GM21576 (cell line): ENCODE data around the gene SDR9C7.
"Not testable (repeated sequence)": the region's sequence is repeated elsewhere in the genome, so short reads cannot be mapped to it uniquely, and the experiment has no call there.

Source experiments
- ATAC-seq: cut with Tn5 transposase; IDR thresholded peaks from one replicate; pipeline ENCODE4 v1.9.1; 2021; ENCODE audit warnings: mild to moderate bottlenecking, moderate library complexity; ENCODE audit not compliant: unreplicated experiment

SDR9C7 gene

GRCh38 chr12:56918139-56918538 lies 16.1 kb downstream of the SDR9C7 start:
- ATAC-seq = not testable (repeated sequence)

- ATAC-seq = no peak
Observed at GRCh38 chr12:56916996-56917333, 17.2 kb downstream of the SDR9C7 start.

- ATAC-seq = no peak
Observed at GRCh38 chr12:56916296-56916995, 17.8 kb downstream of the SDR9C7 start.

- no peak for ATAC-seq
Observed at GRCh38 chr12:56914724-56915123, 19.5 kb downstream of the SDR9C7 start.

- ATAC-seq = no peak
Observed at GRCh38 chr12:56914256-56914655, 20.0 kb downstream of the SDR9C7 start.

GRCh38 chr12:56909403-56909802 lies 24.8 kb downstream of the SDR9C7 start:
- ATAC-seq = not testable (repeated sequence)

GRCh38 chr12:56908136-56908535 lies 26.1 kb downstream of the SDR9C7 start:
- ATAC-seq = no peak

GRCh38 chr12:56905852-56906251 lies 28.4 kb downstream of the SDR9C7 start:
- no peak for ATAC-seq

GRCh38 chr12:56903374-56903773 lies 30.8 kb downstream of the SDR9C7 start:
- no peak for ATAC-seq

GRCh38 chr12:56901313-56901712 lies 32.9 kb downstream of the SDR9C7 start:
- ATAC-seq = not testable (repeated sequence)

- no peak for ATAC-seq
Observed at GRCh38 chr12:56900583-56900982, 33.6 kb downstream of the SDR9C7 start.

- no peak for ATAC-seq
Observed at GRCh38 chr12:56898938-56899337, 35.3 kb downstream of the SDR9C7 start.

GRCh38 chr12:56897844-56898361 lies 36.3 kb downstream of the SDR9C7 start:
- ATAC-seq = no peak

GRCh38 chr12:56896082-56896481 lies 38.1 kb downstream of the SDR9C7 start:
- no peak for ATAC-seq

GRCh38 chr12:56894698-56895368 lies 39.4 kb downstream of the SDR9C7 start:
- no peak for ATAC-seq

- not testable (repeated sequence) for ATAC-seq
Observed at GRCh38 chr12:56891885-56892284, 42.3 kb downstream of the SDR9C7 start.

- no peak for ATAC-seq
Observed at GRCh38 chr12:56886319-56886718, 47.9 kb downstream of the SDR9C7 start.

GRCh38 chr12:56885316-56885715 lies 48.9 kb downstream of the SDR9C7 start:
- no peak for ATAC-seq

- no peak for ATAC-seq
Observed at GRCh38 chr12:56884421-56884820, 49.8 kb downstream of the SDR9C7 start.

GRCh38 chr12:56882407-56882806 lies 51.8 kb downstream of the SDR9C7 start:
- not testable (repeated sequence) for ATAC-seq

GRCh38 chr12:56880125-56880992 lies 53.8 kb downstream of the SDR9C7 start:
- no peak for ATAC-seq
